ENCODE data around the gene SIMC1. TPM values are rescaled to one million over a fixed set of nuclear protein-coding genes. Genes with fewer than 3 reads are reported as not detected.

The SIMC1 gene
- total RNA-seq, 1 donor from 2014 or later, result 43.6 TPM

DNA sequence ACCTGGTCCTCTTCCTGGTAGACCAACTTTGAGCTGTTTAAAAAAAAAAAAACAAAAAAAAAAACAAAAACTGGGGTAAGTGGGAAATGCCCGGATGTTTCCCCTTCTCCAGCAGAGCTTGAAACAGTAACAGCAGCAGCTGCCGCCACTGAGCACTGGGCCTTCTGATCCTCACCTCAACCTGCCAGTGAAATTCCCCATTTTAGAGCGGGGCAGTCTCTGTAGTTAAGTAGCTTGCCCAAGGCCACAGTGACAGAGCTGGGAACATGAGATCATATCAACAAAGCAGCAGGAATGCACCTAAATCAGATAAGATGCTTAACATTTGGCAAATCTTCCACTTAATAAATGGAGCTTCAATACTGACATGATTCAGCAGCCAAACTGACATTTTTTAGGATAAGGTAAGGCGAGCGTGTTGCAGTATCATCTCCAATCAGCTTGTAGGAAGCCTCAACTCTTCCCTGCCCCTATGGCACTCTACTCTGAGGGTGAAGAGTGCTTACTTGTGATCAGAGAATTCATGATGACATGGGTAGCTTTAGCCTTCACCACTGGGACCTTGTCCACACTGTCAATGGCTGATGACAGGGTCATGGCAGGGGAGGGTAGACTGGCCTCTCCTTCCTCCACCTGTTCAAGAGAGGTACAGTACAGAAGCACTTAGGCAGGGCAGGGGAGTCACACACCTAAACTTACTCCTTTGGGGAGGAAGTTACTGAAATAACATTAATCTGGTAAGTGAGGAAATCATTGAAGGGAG is 114.1 kb downstream of the SIMC1 start:
- Mint-ChIP-seq H3K4me3 (no peak overlapping the region), H3K27ac (ENCODE audit: unreplicated experiment) (no peak overlapping the region), H3K36me3 (ENCODE audit: low read depth) (peaks cover 21% of the 10 kb centered on the region), H3K9me3 (no peaks in the 10 kb centered on the region), H3K4me1 (peaks cover under 1% of the 10 kb centered on the region), H3K27me3 (ENCODE audit: low read depth) (no peaks in the 10 kb centered on the region)
- no peak for DNase-seq (ENCODE audit: low read depth, low spot score)
- TF ChIP-seq, protein P1, sequence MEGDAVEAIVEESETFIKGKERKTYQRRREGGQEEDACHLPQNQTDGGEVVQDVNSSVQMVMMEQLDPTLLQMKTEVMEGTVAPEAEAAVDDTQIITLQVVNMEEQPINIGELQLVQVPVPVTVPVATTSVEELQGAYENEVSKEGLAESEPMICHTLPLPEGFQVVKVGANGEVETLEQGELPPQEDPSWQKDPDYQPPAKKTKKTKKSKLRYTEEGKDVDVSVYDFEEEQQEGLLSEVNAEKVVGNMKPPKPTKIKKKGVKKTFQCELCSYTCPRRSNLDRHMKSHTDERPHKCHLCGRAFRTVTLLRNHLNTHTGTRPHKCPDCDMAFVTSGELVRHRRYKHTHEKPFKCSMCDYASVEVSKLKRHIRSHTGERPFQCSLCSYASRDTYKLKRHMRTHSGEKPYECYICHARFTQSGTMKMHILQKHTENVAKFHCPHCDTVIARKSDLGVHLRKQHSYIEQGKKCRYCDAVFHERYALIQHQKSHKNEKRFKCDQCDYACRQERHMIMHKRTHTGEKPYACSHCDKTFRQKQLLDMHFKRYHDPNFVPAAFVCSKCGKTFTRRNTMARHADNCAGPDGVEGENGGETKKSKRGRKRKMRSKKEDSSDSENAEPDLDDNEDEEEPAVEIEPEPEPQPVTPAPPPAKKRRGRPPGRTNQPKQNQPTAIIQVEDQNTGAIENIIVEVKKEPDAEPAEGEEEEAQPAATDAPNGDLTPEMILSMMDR (conservative IDR thresholded peaks at IDR 0.05), result no peak

DNA sequence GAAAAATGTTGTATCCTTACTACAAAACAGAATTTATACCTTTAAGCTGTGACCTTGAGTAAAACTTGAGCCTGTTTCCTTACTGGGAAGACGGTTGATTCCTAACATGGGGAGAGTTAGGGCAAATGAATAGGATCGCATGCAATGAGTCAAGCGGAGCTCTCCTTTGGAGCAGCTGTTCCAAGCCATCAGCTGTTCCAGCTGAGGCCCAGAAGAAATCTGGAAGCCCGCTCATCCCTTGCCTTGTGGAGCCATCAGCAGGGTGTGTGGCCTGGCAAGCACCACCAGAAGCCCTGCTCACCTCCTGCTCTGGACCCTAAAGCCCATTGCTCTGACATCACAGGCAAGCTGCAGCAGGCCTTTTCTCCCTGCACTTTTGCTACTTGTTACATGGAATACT is 115.3 kb downstream of the SIMC1 start:
- TF ChIP-seq, protein P1 (conservative IDR thresholded peaks at IDR 0.05), result no peak

DNA sequence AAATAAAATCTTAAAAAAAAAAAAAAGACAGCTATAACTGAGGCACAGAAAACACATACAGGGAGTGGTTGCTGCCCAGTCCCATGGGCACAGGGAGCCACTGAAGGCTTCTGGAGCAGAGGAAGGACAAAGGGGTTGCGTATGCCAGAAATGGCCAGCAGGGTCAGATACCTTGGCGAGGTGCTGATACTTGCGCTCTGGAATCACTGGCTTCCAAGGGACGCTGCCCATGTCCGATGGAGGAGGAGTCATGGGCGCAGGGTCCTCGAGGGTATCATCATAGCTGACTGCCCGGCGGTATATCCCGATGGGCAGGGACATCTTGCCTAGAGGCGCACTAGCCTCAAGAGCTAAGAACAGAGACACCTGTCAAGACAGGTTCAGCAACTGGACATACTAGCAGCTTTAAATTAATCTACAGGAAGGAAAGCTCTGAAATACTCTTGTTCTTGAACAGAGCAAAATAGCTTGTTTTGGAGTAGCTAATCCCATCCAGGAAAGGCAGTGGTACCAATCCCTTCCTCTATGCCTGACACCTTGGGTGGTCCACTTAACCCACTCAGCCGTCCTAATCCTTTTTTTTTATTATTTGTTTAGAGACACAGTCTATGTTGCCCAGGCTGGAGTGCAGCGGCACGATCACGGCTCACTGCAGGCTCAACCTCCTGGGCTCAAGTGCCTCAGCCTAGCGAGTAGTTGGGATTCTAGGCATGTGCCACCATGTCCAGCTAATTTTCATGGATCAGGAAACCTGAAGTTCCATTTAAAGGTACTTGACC is 117.4 kb downstream of the SIMC1 start:
- no peaks in the 10 kb centered on the region for H3K27me3 Mint-ChIP-seq (ENCODE audit: low read depth)
- no peak overlapping the region for H3K27ac Mint-ChIP-seq (ENCODE audit: unreplicated experiment)
- TF ChIP-seq, protein P1 (conservative IDR thresholded peaks at IDR 0.05), result peak; percentile 35

More for the DNA sequence above, 115.3 kb downstream of the SIMC1 start:
- Mint-ChIP-seq H3K9me3 (no peaks in the 10 kb centered on the region), H3K27me3 (ENCODE audit: low read depth) (no peaks in the 10 kb centered on the region), H3K4me1 (peaks cover 10% of the 10 kb centered on the region), H3K4me3 (no peak overlapping the region), H3K36me3 (ENCODE audit: low read depth) (peaks cover 17% of the 10 kb centered on the region), H3K27ac (ENCODE audit: unreplicated experiment) (no peak overlapping the region)
- no peak for DNase-seq (ENCODE audit: low read depth, low spot score)

DNA sequence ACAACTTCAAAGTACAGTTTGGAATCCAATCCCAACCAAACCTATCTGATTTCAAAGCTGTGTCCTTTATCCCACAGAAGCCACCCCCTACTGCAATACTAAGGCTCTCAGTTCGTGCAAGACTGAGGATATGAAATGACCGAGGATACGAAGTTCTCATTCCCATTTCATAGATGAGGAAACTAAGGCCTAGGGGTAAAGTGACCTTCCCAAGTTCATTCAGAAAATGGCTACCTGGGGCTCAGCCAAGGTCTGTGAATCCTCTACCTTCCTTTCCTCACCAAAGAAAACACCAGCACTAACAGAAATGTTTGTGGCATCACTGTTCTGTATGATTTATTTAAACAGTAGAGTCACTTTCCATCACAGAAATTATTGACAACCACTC is 117.9 kb downstream of the SIMC1 start:
- no peak for DNase-seq (ENCODE audit: low read depth, low spot score)
- H3K27ac Mint-ChIP-seq (ENCODE audit: unreplicated experiment), result no peak overlapping the region
- peaks cover 18% of the 10 kb centered on the region for H3K4me1 Mint-ChIP-seq
- TF ChIP-seq, protein P1 (conservative IDR thresholded peaks at IDR 0.05), result no peak
- no peaks in the 10 kb centered on the region for H3K27me3 Mint-ChIP-seq (ENCODE audit: low read depth)
- peaks cover 6% of the 10 kb centered on the region for H3K36me3 Mint-ChIP-seq (ENCODE audit: low read depth)
- no peaks in the 10 kb centered on the region for H3K9me3 Mint-ChIP-seq
- no peak overlapping the region for H3K4me3 Mint-ChIP-seq

More for the DNA sequence above, 117.4 kb downstream of the SIMC1 start:
- no peak for DNase-seq (ENCODE audit: low read depth, low spot score)
- Mint-ChIP-seq H3K9me3 (no peaks in the 10 kb centered on the region), H3K36me3 (ENCODE audit: low read depth) (peaks cover 6% of the 10 kb centered on the region), H3K4me3 (no peak overlapping the region), H3K4me1 (peaks cover 18% of the 10 kb centered on the region)

DNA sequence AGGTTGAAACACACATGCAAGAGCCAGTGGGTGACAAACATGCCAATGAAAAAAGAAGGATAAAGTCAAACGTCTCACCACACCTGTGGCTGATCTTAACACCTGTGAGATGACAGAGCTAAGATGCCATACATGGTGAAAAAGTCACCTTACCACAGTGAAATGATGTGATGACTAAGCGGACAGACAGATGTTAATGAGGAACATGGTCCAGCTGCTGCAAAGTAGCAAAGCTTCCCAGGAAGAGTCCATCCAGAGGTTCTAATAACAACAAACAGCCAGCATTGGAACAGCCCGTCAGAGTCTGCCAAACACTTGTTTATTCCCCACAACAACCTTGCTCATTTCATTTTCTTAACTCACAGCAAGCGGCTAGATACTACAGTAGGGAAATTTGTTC is 121.4 kb downstream of the SIMC1 start:
- DNase-seq (ENCODE audit: low read depth, low spot score), result no peak
- Mint-ChIP-seq H3K9me3 (no peaks in the 10 kb centered on the region), H3K4me1 (peaks cover 23% of the 10 kb centered on the region), H3K36me3 (ENCODE audit: low read depth) (peaks cover 3% of the 10 kb centered on the region), H3K27me3 (ENCODE audit: low read depth) (peaks cover 17% of the 10 kb centered on the region), H3K27ac (ENCODE audit: unreplicated experiment) (no peak overlapping the region), H3K4me3 (peak overlapping the region; percentile 83)
- TF ChIP-seq, protein P1 (conservative IDR thresholded peaks at IDR 0.05), result no peak
